H1 (cell line): Measurements from ENCODE around the gene AHNAK2. TPM values are rescaled to one million over a fixed set of nuclear protein-coding genes. Genes with fewer than 3 reads are reported as not detected.

Experiments
- CTCF ChIA-PET: fragments of 300-600 bp; sonication (Branson Sonifier 250); formaldehyde crosslinking; loops from one replicate; lab custom pipeline; 2021; ENCODE audit not compliant: partially characterized antibody; lab: Charles Lee
- POLR2A ChIA-PET: fragments of 300-600 bp; sonication (Branson Sonifier 250); formaldehyde crosslinking; loops from one replicate; lab custom pipeline; 2021; ENCODE audit warnings: inconsistent platforms; ENCODE audit not compliant: partially characterized antibody; lab: Charles Lee
- DNase-seq, 2 experiments: peaks; one replicate each; pipeline versions ENCODE4 v3.0.0 to v3.0.0-alpha.2; 2010 to 2022; ENCODE audit warnings: low spot score in 2 of 2, low read depth in 1 of 2, mixed read lengths in 1 of 2
- FAIRE-seq: peaks from 2 replicates; lab custom pipeline; 2011; peaks lifted over from hg19 to GRCh38; lab: Jason Lieb, UNC
- H2AFZ ChIP-seq: 2 replicates; pipeline ENCODE4 v1.8.1; 2012; ENCODE audit warnings: low read length, inconsistent platforms
- H2AK5ac ChIP-seq: 2 replicates; pipeline ENCODE4 v1.6.1; 2013; ENCODE audit warnings: low read depth, low read length
- H2BK120ac ChIP-seq: replicated peaks from 2 replicates; pipeline ENCODE3; 2013; ENCODE audit warnings: low read depth, low read length, inconsistent platforms
- H2BK12ac ChIP-seq: 2 replicates; pipeline ENCODE4 v1.6.1; 2013; ENCODE audit warnings: low read depth, low read length
- H2BK15ac ChIP-seq: 2 replicates; pipeline ENCODE4 v1.6.1; 2013; ENCODE audit warnings: low read length
- H2BK20ac ChIP-seq: 2 replicates; pipeline ENCODE4 v1.6.1; 2013; ENCODE audit warnings: low read length
- H2BK5ac ChIP-seq: 2 replicates; pipeline ENCODE4 v1.6.1; 2013; ENCODE audit warnings: low read depth, low read length
- H3K14ac ChIP-seq: 2 replicates; pipeline ENCODE4 v1.6.1; 2013; ENCODE audit warnings: inconsistent platforms; ENCODE audit not compliant: insufficient read length
- H3K18ac ChIP-seq: 2 replicates; pipeline ENCODE4 v1.6.1; 2013; ENCODE audit warnings: low read length; ENCODE audit errors: extremely low read depth
- H3K23ac ChIP-seq: 2 replicates; pipeline ENCODE4 v1.6.1; 2013; ENCODE audit warnings: inconsistent platforms; ENCODE audit not compliant: insufficient read length
- H3K23me2 ChIP-seq: 2 replicates; pipeline ENCODE4 v1.6.1; 2013; ENCODE audit warnings: low read depth, low read length
- H3K27ac ChIP-seq: 2 replicates; pipeline ENCODE4 v1.6.1; 2011; ENCODE audit warnings: low read depth, low read length, inconsistent platforms
- H3K27me3 ChIP-seq, 4 experiments: replicated peaks in 1 of 4; 1 replicate in 1 of 4; 2 replicates in 3 of 4; pipeline versions ENCODE4 v1.6.1 to v1.8.1; 2011 to 2013; ENCODE audit warnings: low read length in 3 of 4, mild to moderate bottlenecking in 3 of 4, inconsistent platforms in 2 of 4, mixed read lengths in 2 of 4, moderate library complexity in 1 of 4; ENCODE audit not compliant: control insufficient read depth in 3 of 4, insufficient read depth in 3 of 4; ENCODE audit errors: extremely low read depth in 1 of 4
- H3K36me3 ChIP-seq, 4 experiments: 2 replicates each; pipeline versions ENCODE4 v1.6.1 to v1.8.1; 2011 to 2013; ENCODE audit warnings: mild to moderate bottlenecking in 4 of 4, low read length in 3 of 4, moderate library complexity in 2 of 4, control low read depth in 1 of 4, inconsistent platforms in 1 of 4; ENCODE audit not compliant: insufficient read depth in 4 of 4, control insufficient read depth in 2 of 4
- H3K4ac ChIP-seq: replicated peaks from 2 replicates; pipeline ENCODE3; 2013; ENCODE audit warnings: low read length, low read depth, mixed read lengths, inconsistent platforms; ENCODE audit not compliant: insufficient read length
- H3K4me1 ChIP-seq, 4 experiments: replicated peaks in 1 of 4; 1 replicate in 1 of 4; 2 replicates in 3 of 4; pipeline versions ENCODE4 v1.6.1 to v1.8.1; 2011 to 2013; ENCODE audit warnings: low read length in 3 of 4, inconsistent platforms in 2 of 4, mixed read lengths in 1 of 4; ENCODE audit not compliant: insufficient read depth in 4 of 4, control insufficient read depth in 3 of 4
- H3K4me2 ChIP-seq, 2 experiments: 2 replicates each; pipeline versions ENCODE4 v1.6.1 to v1.8.1; 2011 to 2013; ENCODE audit warnings: low read depth in 2 of 2, low read length in 2 of 2, control low read depth in 1 of 2, inconsistent platforms in 1 of 2, mild to moderate bottlenecking in 1 of 2; ENCODE audit not compliant: insufficient read depth in 1 of 2
- H3K4me3 ChIP-seq, 4 experiments: fragments of 200-600, 300-600 bp in 1 of 4; sonication (generic), shearing (Covaris generic), sonication (Bioruptor Twin) in 1 of 4; 2 replicates each; pipeline versions ENCODE4 v1.5.1 to v1.8.1; 2011 to 2016; ENCODE audit warnings: low read length in 4 of 4, low read depth in 3 of 4, control low read depth in 2 of 4, inconsistent platforms in 2 of 4, mild to moderate bottlenecking in 2 of 4, mixed read lengths in 1 of 4, moderate library complexity in 1 of 4; ENCODE audit not compliant: insufficient read depth in 2 of 4; ENCODE audit errors: extremely low read depth in 1 of 4
- H3K56ac ChIP-seq: replicated peaks from 2 replicates; pipeline ENCODE3; 2013; ENCODE audit warnings: low read depth, mild to moderate bottlenecking, mixed read lengths, low read length, inconsistent platforms; ENCODE audit not compliant: insufficient read length
- H3K79me1 ChIP-seq: 2 replicates; pipeline ENCODE4 v1.6.1; 2013; ENCODE audit warnings: low read depth, low read length, control low read depth
- H3K79me2 ChIP-seq, 2 experiments: 2 replicates each; pipeline versions ENCODE4 v1.6.1 to v1.8.1; 2012 to 2013; ENCODE audit warnings: low read length in 2 of 2, mild to moderate bottlenecking in 2 of 2, inconsistent platforms in 1 of 2; ENCODE audit not compliant: insufficient read depth in 2 of 2, control insufficient read depth in 1 of 2
- H3K9ac ChIP-seq, 4 experiments: replicated peaks in 1 of 4; 1 replicate in 1 of 4; 2 replicates in 3 of 4; pipeline versions ENCODE4 v1.6.1 to v1.8.1; 2011 to 2013; ENCODE audit warnings: low read depth in 3 of 4, low read length in 3 of 4, control low read depth in 2 of 4, mild to moderate bottlenecking in 2 of 4, moderate library complexity in 2 of 4, inconsistent platforms in 1 of 4; ENCODE audit errors: extremely low read depth in 1 of 4
- H3K9me3 ChIP-seq, 2 experiments: 2 replicates each; pipeline versions ENCODE4 v1.6.1 to v1.8.1; 2012 to 2013; ENCODE audit warnings: mild to moderate bottlenecking in 2 of 2, moderate library complexity in 2 of 2, control low read depth in 1 of 2, inconsistent platforms in 1 of 2, low read depth in 1 of 2, low read length in 1 of 2, mixed read lengths in 1 of 2; ENCODE audit not compliant: insufficient read depth in 2 of 2
- H4K20me1 ChIP-seq, 2 experiments: replicated peaks in 1 of 2; 2 replicates each; pipeline versions ENCODE3 to v1.8.1; 2011 to 2013; ENCODE audit warnings: inconsistent platforms in 2 of 2, low read length in 2 of 2, mild to moderate bottlenecking in 1 of 2; ENCODE audit not compliant: insufficient read depth in 2 of 2, control insufficient read depth in 1 of 2
- H4K5ac ChIP-seq: 2 replicates; pipeline ENCODE4 v1.6.1; 2013; ENCODE audit warnings: low read length, low read depth, mixed read lengths, inconsistent platforms; ENCODE audit not compliant: insufficient read length
- H4K8ac ChIP-seq: 2 replicates; pipeline ENCODE4 v1.8.0; 2013; ENCODE audit warnings: mild to moderate bottlenecking, moderate library complexity, low read length, inconsistent platforms; ENCODE audit not compliant: insufficient read depth; ENCODE audit errors: extremely low read depth
- H4K91ac ChIP-seq: replicated peaks from 2 replicates; pipeline ENCODE3; 2013; ENCODE audit warnings: low read length, mixed read lengths, inconsistent platforms; ENCODE audit not compliant: insufficient read length
- BACH1 ChIP-seq: IDR thresholded peaks from 2 replicates; pipeline ENCODE4 v1.6.1; 2012; ENCODE audit warnings: low read length, improper control_type of control experiment
- CBX8 ChIP-seq: fragments of 300-800, 300-1000 bp; sonication (generic); IDR thresholded peaks from 2 replicates; pipeline ENCODE4 v1.7.1; 2016; ENCODE audit warnings: low read depth, low read length, borderline replicate concordance
- EP300 ChIP-seq, 2 experiments: IDR thresholded peaks; 1 replicate in 1 of 2; 2 replicates in 1 of 2; pipeline ENCODE4 v1.6.1; 2011 to 2012; ENCODE audit warnings: low read depth in 2 of 2, low read length in 2 of 2, mild to moderate bottlenecking in 2 of 2, borderline replicate concordance in 1 of 2, inconsistent platforms in 1 of 2, moderate library complexity in 1 of 2
- GABPA ChIP-seq: IDR thresholded peaks from 2 replicates; pipeline ENCODE4 v1.6.1; 2011; ENCODE audit warnings: mild to moderate bottlenecking, low read length, moderate library complexity, borderline replicate concordance; ENCODE audit not compliant: insufficient read depth
- MAFK ChIP-seq: IDR thresholded peaks from 2 replicates; pipeline ENCODE4 v1.6.1; 2012; ENCODE audit warnings: low read depth, mild to moderate bottlenecking, improper control_type of control experiment, low read length
- MAX ChIP-seq: IDR thresholded peaks from 2 replicates; pipeline ENCODE4 v1.6.1; 2012; ENCODE audit warnings: inconsistent platforms
- POLR2A ChIP-seq, 2 experiments: IDR thresholded peaks; 1 replicate in 1 of 2; 2 replicates in 1 of 2; pipeline ENCODE4 v1.6.1; 2011; ENCODE audit warnings: low read depth in 2 of 2, low read length in 2 of 2, mild to moderate bottlenecking in 2 of 2; ENCODE audit errors: control extremely low read depth in 1 of 2
- SIN3A ChIP-seq, 2 experiments: IDR thresholded peaks in 1 of 2; conservative IDR thresholded peaks in 1 of 2; 2 replicates each; pipeline ENCODE4 v1.6.1; 2011 to 2012; ENCODE audit warnings: low read length in 2 of 2, improper control_type of control experiment in 1 of 2, low read depth in 1 of 2, mild to moderate bottlenecking in 1 of 2
- SP1 ChIP-seq: IDR thresholded peaks from 2 replicates; pipeline ENCODE4 v1.6.1; 2011; ENCODE audit warnings: low read depth, low read length
- SP2 ChIP-seq: IDR thresholded peaks from 2 replicates; pipeline ENCODE4 v1.6.1; 2012; ENCODE audit warnings: mild to moderate bottlenecking, low read length, inconsistent platforms
- TAF7 ChIP-seq: optimal IDR thresholded peaks from 2 replicates; pipeline ENCODE3; 2011; ENCODE audit warnings: low read depth, mild to moderate bottlenecking, inconsistent platforms, low read length, moderate library complexity, borderline replicate concordance
- TBP ChIP-seq: IDR thresholded peaks from 2 replicates; pipeline ENCODE4 v1.6.1; 2011; ENCODE audit warnings: low read depth, low read length, improper control_type of control experiment
- WGBS, 2 experiments: shearing (Covaris generic) in 1 of 2; methylation state at CpG; one replicate each; pipeline versions ENCODE4 v1.1.6 to v1.1.7; 2013 to 2015; ENCODE audit warnings: low lambda C conversion rate in 2 of 2, mixed read lengths in 2 of 2, inconsistent platforms in 1 of 2, low coverage in 1 of 2, missing lambda C conversion rate in 1 of 2; ENCODE audit not compliant: insufficient replicate concordance in 2 of 2, insufficient coverage in 1 of 2, insufficient read length in 1 of 2; ENCODE audit errors: extremely low coverage in 1 of 2, missing lambda C conversion rate in 1 of 2; 5-methylcytosine and 5-hydroxymethylcytosine counted together
- polyA plus RNA-seq, 7 experiments: library from polyadenylated mRNA; depleted of rRNA in 3 of 7; stranded (reverse) in 5 of 7; unstranded in 2 of 7; fragments of >200 nt in 5 of 7; fragments of 200-250 nt in 2 of 7; gene quantifications; 1 replicate in 5 of 7; 2 replicates in 1 of 7; 4 replicates in 1 of 7; pipeline versions ENCODE4 v1.2.1 to v1.2.3, GENCODE V29; 2011 to 2013; ENCODE audit warnings: missing spikeins in 2 of 7, mixed read lengths in 2 of 7
- total RNA-seq: library from RNA; stranded (reverse); fragmentation: NEBNext Ultra II Directional; extraction: Animal tissue kit (Norgen Biotek cat#: 25700); gene quantifications from 2 replicates; pipeline ENCODE4 v1.2.1, GENCODE V29; 2021

AHNAK2 gene
- total and polyA plus RNA-seq, 2 of the 8 experiments (the other 6 are each of a cell fraction or from before 2014, with no cell fraction given), result 0.95 to 2.0 TPM

- WGBS, 2 experiments, result 86 to 100% methylated on average over 1 to 7 of the region's 7 CpGs
- Histone ChIP-seq H3K36me3 (no peaks in the 10 kb centered on the region), H3K4me2 (no peak overlapping the region), H2AFZ (no peak overlapping the region), H3K56ac (no peak overlapping the region), H3K18ac (no peak overlapping the region), H2BK5ac (no peak overlapping the region), H3K23me2 (peaks cover 5% of the 10 kb centered on the region), H2BK15ac (no peak overlapping the region), H3K79me2 (no peaks in the 10 kb centered on the region), H4K20me1 (no peaks in the 10 kb centered on the region), H3K9me3 (no peaks in the 10 kb centered on the region), H3K4me1 (peaks cover 0 to 22% (median 14%) of the 10 kb centered on the region in 4 experiments; a peak in 6 of 7 replicates), H3K27me3 (peaks cover 0 to 13% (median 6%) of the 10 kb centered on the region in 4 experiments; a peak in 3 of 7 replicates), H4K8ac (no peak overlapping the region), H2BK20ac (no peak overlapping the region), H2AK5ac (no peak overlapping the region), H3K23ac (no peak overlapping the region), H4K91ac (no peak overlapping the region), H3K27ac (no peak overlapping the region), H3K4me3 (no peak overlapping the region), H3K4ac (no peak overlapping the region), H4K5ac (no peak overlapping the region), H3K14ac (no peak overlapping the region), H3K79me1 (no peaks in the 10 kb centered on the region), H2BK12ac (no peak overlapping the region), H2BK120ac (no peak overlapping the region), H3K9ac (no peak overlapping the region)
- TF ChIP-seq MAFK (no peak), SP2 (no peak), TBP (no peak), MAX (no peak), POLR2A (IDR thresholded peaks at IDR 0.05; ENCODE audit: control extremely low read depth in 1 of 2, low read depth in 2 of 2, low read length in 2 of 2) (no peak), GABPA (no peak), SIN3A (conservative IDR thresholded peaks at IDR 0.05 in 1 of 2, IDR thresholded peaks at IDR 0.05 in 1 of 2; ENCODE audit: low read depth in 1 of 2, low read length in 2 of 2) (no peak), TAF7 (no peak), EP300 (IDR thresholded peaks at IDR 0.05; ENCODE audit: borderline replicate concordance in 1 of 2, low read depth in 2 of 2, low read length in 2 of 2) (no peak), BACH1 (no peak), SP1 (no peak), CBX8 (no peak)
- FAIRE-seq, result no peak
- ChIA-PET POLR2A (no interaction called here), CTCF (interaction anchor here (0.9 to 3.3 kb wide), 8 partner anchors 10 to 126 kb away, joined by 3 to 24 read pairs (median 3); no protein-coding TSS in a partner anchor)
- no peak for DNase-seq
Measured at GRCh38 chr14:104964546-104964945, 13.6 kb downstream of the AHNAK2 start.
